B cell (primary cell): Measurements from ENCODE around the gene KANK3. TPM values are rescaled to one million over a fixed set of nuclear protein-coding genes. Genes with fewer than 3 reads are reported as not detected.

ENCODE experiments used
- ATAC-seq: fragments of 200-7000 bp; cut with Tn5 transposase; one replicate; pipeline ENCODE4 v1.10.0; 2021; ENCODE audit warnings: low read depth, mild to moderate bottlenecking, moderate number of reproducible peaks, moderate library complexity
- CTCF ChIA-PET: fragments of 350-600 bp; sonication (Branson Sonifier 250); formaldehyde crosslinking; loops from one replicate; lab custom pipeline; 2021; ENCODE audit warnings: antibody characterized with exemption, inconsistent platforms; lab: Charles Lee
- POLR2A ChIA-PET: fragments of 350-600 bp; sonication (Branson Sonifier 250); formaldehyde crosslinking; loops from one replicate; lab custom pipeline; 2021; ENCODE audit warnings: antibody characterized with exemption; lab: Charles Lee
- DNase-seq: peaks from one replicate; pipeline ENCODE4 v3.0.0; 2013
- H2AFZ ChIP-seq: 2 replicates; pipeline ENCODE4 v1.6.1; 2012; ENCODE audit warnings: mild to moderate bottlenecking, low read depth, low read length; ENCODE audit not compliant: insufficient read depth, poor library complexity, severe bottlenecking
- H3K27ac ChIP-seq, 2 donors: 1 replicate in 1 of 2; 2 replicates in 1 of 2; pipeline ENCODE4 v1.5.1; 2012 to 2013; ENCODE audit warnings: low read length in 2 of 2, mild to moderate bottlenecking in 2 of 2, moderate library complexity in 1 of 2
- H3K27me3 ChIP-seq, 4 experiments: fragments of 200-600 bp in 1 of 4; sonication (generic) in 1 of 4; replicated peaks in 1 of 4; 1 replicate in 2 of 4; 2 replicates in 2 of 4; pipeline versions ENCODE4 v1.6.1 to v1.7.0; 2013 to 2016; ENCODE audit warnings: low read length in 3 of 4, mild to moderate bottlenecking in 2 of 4, mixed read lengths in 1 of 4, moderate library complexity in 1 of 4; ENCODE audit not compliant: insufficient read depth in 4 of 4, control insufficient read depth in 3 of 4; ENCODE audit errors: control extremely low read depth in 1 of 4
- H3K36me3 ChIP-seq, 2 experiments: replicated peaks in 1 of 2; 1 replicate in 1 of 2; 2 replicates in 1 of 2; pipeline versions ENCODE4 v1.6.1 to v1.7.1; 2013; ENCODE audit warnings: low read length in 1 of 2; ENCODE audit not compliant: insufficient read depth in 2 of 2, control insufficient read depth in 1 of 2; ENCODE audit errors: control extremely low read depth in 1 of 2, extremely low read depth in 1 of 2
- H3K4me1 ChIP-seq, 2 donors: fragments of 200-600 bp in 1 of 2; sonication (generic) in 1 of 2; 1 replicate in 1 of 2; 2 replicates in 1 of 2; pipeline versions ENCODE4 v1.5.1 to v1.6.1; 2013 to 2017; ENCODE audit warnings: low read length in 2 of 2; ENCODE audit not compliant: control insufficient read depth in 2 of 2, insufficient read depth in 2 of 2
- H3K4me2 ChIP-seq: replicated peaks from 2 replicates; pipeline ENCODE3; 2012; ENCODE audit warnings: mild to moderate bottlenecking, low read depth, low read length; ENCODE audit not compliant: poor library complexity, severe bottlenecking
- H3K4me3 ChIP-seq, 5 experiments: fragments of 200-600 bp in 1 of 5; sonication (generic) in 1 of 5; 1 replicate in 3 of 5; 2 replicates in 2 of 5; pipeline versions ENCODE4 v1.5.1 to v1.7.0; 2011 to 2016; ENCODE audit warnings: low read length in 4 of 5, mild to moderate bottlenecking in 4 of 5, low read depth in 2 of 5, control low read depth in 1 of 5, moderate library complexity in 1 of 5; ENCODE audit not compliant: insufficient read depth in 1 of 5; ENCODE audit errors: control extremely low read depth in 1 of 5, extremely low read depth in 1 of 5
- H3K79me2 ChIP-seq: fragments of 200-600 bp; sonication (generic); one replicate; pipeline ENCODE4 v1.6.0; 2016; ENCODE audit warnings: low read length; ENCODE audit not compliant: control insufficient read depth, insufficient read depth
- H3K9ac ChIP-seq: fragments of 200-600 bp; sonication (generic); 2 replicates; pipeline ENCODE4 v1.6.1; 2017; ENCODE audit warnings: mild to moderate bottlenecking, low read length, moderate library complexity
- H3K9me3 ChIP-seq, 3 donors: one replicate each; pipeline versions ENCODE4 v1.6.1 to v1.7.1; 2013; ENCODE audit warnings: low read length in 2 of 3; ENCODE audit not compliant: control insufficient read depth in 2 of 3, insufficient read depth in 1 of 3; ENCODE audit errors: control extremely low read depth in 1 of 3
- H4K20me1 ChIP-seq: 2 replicates; pipeline ENCODE4 v1.6.0; 2012; ENCODE audit warnings: mild to moderate bottlenecking, low read length; ENCODE audit not compliant: insufficient read depth, control insufficient read depth, poor library complexity, severe bottlenecking
- H3K27ac Mint-ChIP-seq: one replicate; pipeline ENCODE4 v1.8.0; 2021; ENCODE audit warnings: mixed read lengths
- H3K27me3 Mint-ChIP-seq: one replicate; pipeline ENCODE4 v1.8.0; 2021; ENCODE audit warnings: mixed read lengths
- H3K4me1 Mint-ChIP-seq: one replicate; pipeline ENCODE4 v1.8.0; 2021; ENCODE audit warnings: mixed read lengths
- H3K4me3 Mint-ChIP-seq: one replicate; pipeline ENCODE4 v1.8.0; 2021; ENCODE audit warnings: mixed read lengths
- H3K9me3 Mint-ChIP-seq: one replicate; pipeline ENCODE4 v1.8.0; 2022; ENCODE audit warnings: mixed read lengths; ENCODE audit not compliant: insufficient read depth
- EZH2 ChIP-seq: IDR thresholded peaks from 2 replicates; pipeline ENCODE4 v1.6.1; 2012; ENCODE audit warnings: borderline replicate concordance, low read depth, mild to moderate bottlenecking, moderate library complexity, low read length; ENCODE audit not compliant: insufficient read depth, poor library complexity, severe bottlenecking
- WGBS: methylation state at CpG from one replicate; pipeline ENCODE4 v1.1.5; 2013; ENCODE audit warnings: missing lambda C conversion rate; ENCODE audit not compliant: insufficient coverage; 5-methylcytosine and 5-hydroxymethylcytosine counted together
- intact Hi-C: fragments of 100-400 bp; cut with micrococcal nuclease; formaldehyde crosslinking; loops from one replicate; pipeline ENCODE4 v1.10.0; 2022
- polyA plus RNA-seq: library from polyadenylated mRNA; depleted of rRNA; stranded (reverse); fragments of >200 nt; gene quantifications from 2 replicates; pipeline ENCODE4 v1.2.3, GENCODE V29; 2012
- total RNA-seq, 2 donors: library from RNA; stranded (reverse); fragments of 120-200 nt in 1 of 2; gene quantifications; 1 replicate in 1 of 2; 2 replicates in 1 of 2; pipeline versions ENCODE4 v1.2.3 to v1.2.4, GENCODE V29; 2013 to 2022
- TF ChIP-seq, protein P1 (sequence below): fragments of 200-600 bp; IDR thresholded peaks from one replicate; pipeline ENCODE4 v1.8.0; 2022; ENCODE audit warnings: antibody characterized with exemption, mild to moderate bottlenecking

Gene KANK3
- total and polyA plus RNA-seq, 2 donors (not counting 1 experiment from before 2014, with no cell fraction given), result 0.27 to 0.34 TPM

DNA sequence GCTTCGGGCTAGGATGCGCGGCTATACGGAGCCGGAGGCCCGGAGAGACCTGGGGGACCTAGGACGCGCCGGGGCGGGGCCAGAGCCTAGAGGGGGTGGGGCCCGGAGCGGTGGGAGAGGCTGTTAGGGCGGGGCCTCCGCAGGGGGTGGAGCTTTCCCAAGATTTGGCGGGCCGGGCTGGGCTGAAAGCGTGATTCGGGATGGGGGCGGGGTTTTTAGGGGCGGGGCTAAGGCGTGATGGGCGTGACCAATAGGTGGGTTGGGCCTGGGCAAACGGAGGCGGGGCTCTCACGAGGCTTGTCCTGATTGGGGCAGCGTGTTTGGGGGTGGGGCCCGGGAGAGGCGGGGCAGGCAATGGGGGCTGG, 47.5 kb upstream of the KANK3 start:
- peak overlapping the region in 4 of 5 experiments; percentile 54 to 89 (median 78) for H3K4me3 ChIP-seq
- Mint-ChIP-seq H3K4me1 (peaks cover 29% of the 10 kb centered on the region), H3K27me3 (no peaks in the 10 kb centered on the region), H3K9me3 (no peaks in the 10 kb centered on the region), H3K27ac (peak overlapping the region; percentile 98), H3K4me3 (peak overlapping the region; percentile 73)
- peaks cover 48% of the 10 kb centered on the region for H4K20me1 ChIP-seq
- ATAC-seq (peak; percentile 62), DNase-seq (peak; percentile 92)
- peaks cover 53% of the 10 kb centered on the region for H3K79me2 ChIP-seq
- WGBS, result under 1% methylated on average over 26 of the region's 28 CpGs
- H3K4me2 ChIP-seq, result peak overlapping the region; percentile 80
- H3K9me3 ChIP-seq, result peaks cover 0 to 9% (median 0%) of the 10 kb centered on the region in 3 donors
- H3K27me3 ChIP-seq, result no peaks in the 10 kb centered on the region
- H2AFZ ChIP-seq, result peak overlapping the region; percentile 77
- TF ChIP-seq, protein P1, sequence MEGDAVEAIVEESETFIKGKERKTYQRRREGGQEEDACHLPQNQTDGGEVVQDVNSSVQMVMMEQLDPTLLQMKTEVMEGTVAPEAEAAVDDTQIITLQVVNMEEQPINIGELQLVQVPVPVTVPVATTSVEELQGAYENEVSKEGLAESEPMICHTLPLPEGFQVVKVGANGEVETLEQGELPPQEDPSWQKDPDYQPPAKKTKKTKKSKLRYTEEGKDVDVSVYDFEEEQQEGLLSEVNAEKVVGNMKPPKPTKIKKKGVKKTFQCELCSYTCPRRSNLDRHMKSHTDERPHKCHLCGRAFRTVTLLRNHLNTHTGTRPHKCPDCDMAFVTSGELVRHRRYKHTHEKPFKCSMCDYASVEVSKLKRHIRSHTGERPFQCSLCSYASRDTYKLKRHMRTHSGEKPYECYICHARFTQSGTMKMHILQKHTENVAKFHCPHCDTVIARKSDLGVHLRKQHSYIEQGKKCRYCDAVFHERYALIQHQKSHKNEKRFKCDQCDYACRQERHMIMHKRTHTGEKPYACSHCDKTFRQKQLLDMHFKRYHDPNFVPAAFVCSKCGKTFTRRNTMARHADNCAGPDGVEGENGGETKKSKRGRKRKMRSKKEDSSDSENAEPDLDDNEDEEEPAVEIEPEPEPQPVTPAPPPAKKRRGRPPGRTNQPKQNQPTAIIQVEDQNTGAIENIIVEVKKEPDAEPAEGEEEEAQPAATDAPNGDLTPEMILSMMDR, result no peak
- no peak for TF ChIP-seq EZH2
- ChIA-PET POLR2A (interaction anchor here (0.5 to 1.8 kb wide), 9 partner anchors 13 to 1238 kb away, joined by 3 to 14 read pairs (median 4); partner anchors contain the start of genes HNRNPM, MARCHF2, NDUFA7 and RPS28), CTCF (interaction anchor here (0.9 to 3.9 kb wide), 2 partner anchors 22 to 37 kb away, joined by 4 to 13 read pairs; partner anchors contain the start of gene MARCHF2)
- peaks cover 10 to 20% of the 10 kb centered on the region in 2 donors for H3K4me1 ChIP-seq
- H3K27ac ChIP-seq, result peak overlapping the region; percentile 70 to 96
- intact Hi-C loops, result loop anchor here (1.0 to 5.0 kb wide), 7 partner anchors 23 to 1427 kb away; partner anchors contain the start of genes CD320, FBXL12, HNRNPM and MARCHF2
- peak overlapping the region; percentile 87 for H3K9ac ChIP-seq
- no peaks in the 10 kb centered on the region for H3K36me3 ChIP-seq
